ENCODE results near the gene TRAFD1.

DNA sequence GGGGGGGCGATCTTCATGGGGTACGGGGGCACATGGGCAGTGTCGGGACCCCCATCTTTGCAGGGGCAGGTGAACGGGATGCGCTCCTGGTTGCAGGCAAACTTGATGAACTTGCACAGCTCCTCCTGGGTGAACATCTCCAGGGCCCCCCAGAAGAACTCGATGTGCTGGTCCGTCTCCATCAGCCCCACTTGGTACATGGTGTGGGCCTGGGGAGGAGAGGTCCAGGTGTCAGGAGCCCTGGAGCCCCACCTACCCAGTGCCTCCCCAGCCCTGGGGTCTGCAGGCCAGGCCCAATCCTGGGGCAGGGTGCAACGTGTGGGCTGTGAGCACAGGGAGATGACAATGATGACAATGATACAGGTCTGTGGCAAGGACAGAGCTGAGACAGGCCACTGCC is 37.7 kb downstream of the TRAFD1 start:
- TF ChIP-seq, protein P1, sequence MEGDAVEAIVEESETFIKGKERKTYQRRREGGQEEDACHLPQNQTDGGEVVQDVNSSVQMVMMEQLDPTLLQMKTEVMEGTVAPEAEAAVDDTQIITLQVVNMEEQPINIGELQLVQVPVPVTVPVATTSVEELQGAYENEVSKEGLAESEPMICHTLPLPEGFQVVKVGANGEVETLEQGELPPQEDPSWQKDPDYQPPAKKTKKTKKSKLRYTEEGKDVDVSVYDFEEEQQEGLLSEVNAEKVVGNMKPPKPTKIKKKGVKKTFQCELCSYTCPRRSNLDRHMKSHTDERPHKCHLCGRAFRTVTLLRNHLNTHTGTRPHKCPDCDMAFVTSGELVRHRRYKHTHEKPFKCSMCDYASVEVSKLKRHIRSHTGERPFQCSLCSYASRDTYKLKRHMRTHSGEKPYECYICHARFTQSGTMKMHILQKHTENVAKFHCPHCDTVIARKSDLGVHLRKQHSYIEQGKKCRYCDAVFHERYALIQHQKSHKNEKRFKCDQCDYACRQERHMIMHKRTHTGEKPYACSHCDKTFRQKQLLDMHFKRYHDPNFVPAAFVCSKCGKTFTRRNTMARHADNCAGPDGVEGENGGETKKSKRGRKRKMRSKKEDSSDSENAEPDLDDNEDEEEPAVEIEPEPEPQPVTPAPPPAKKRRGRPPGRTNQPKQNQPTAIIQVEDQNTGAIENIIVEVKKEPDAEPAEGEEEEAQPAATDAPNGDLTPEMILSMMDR (IDR thresholded peaks at IDR 0.05; ENCODE audit: extremely low read depth in 1 of 2, insufficient read depth in 1 of 2, low read depth in 1 of 2, low read length in 2 of 2), result no peak
- TF ChIP-seq POLR2A (IDR thresholded peaks at IDR 0.05; ENCODE audit: low read depth, low read length) (no peak), POLR2AphosphoS5 (IDR thresholded peaks at IDR 0.05; ENCODE audit: insufficient read depth, low read depth, low read length) (no peak)
